Measurements from ENCODE around the gene GBA3. TPM values are rescaled to one million over a fixed set of nuclear protein-coding genes. Genes with fewer than 3 reads are reported as not detected.

GBA3 gene
- not detected in 2 replicates for total RNA-seq

DNA sequence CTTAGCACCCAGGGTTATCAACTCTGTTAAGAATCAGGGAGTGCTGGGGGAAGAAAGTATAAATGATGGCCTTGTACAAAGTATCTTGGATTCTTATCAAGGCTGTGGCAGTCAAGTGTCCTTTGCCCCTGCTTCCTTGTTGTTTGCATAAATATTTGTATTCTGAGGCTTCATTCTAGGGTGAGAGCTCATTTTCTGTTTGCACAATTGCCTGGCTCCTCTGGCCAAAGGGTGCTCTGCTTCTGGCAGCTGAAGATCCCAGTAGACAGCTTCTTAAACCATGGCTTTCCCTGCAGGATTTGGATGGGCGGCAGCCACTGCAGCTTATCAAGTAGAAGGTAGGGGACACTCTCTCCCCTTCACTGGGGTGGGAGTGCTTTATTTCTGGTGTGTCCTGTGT lies at the start of gene GBA3:
Gene GBA3 (plus strand): TSS at position 202 of the 400 bp plus-strand sequence.

Other genes starting within 250 kb of the GBA3 start
- gene ADGRA3, start 176.9 kb upstream of the GBA3 start, total RNA-seq: 8.3 and 16.7 TPM in 2 replicates